Colonic mucosa (tissue), 4 donors: Measurements from ENCODE around the gene GPLD1. TPM values are rescaled to one million over a fixed set of nuclear protein-coding genes. Genes with fewer than 3 reads are reported as not detected.
"Not testable (repeated sequence)": the region's sequence is repeated elsewhere in the genome, so short reads cannot be mapped to it uniquely, and the experiment has no call there.

Experiments
- DNase-seq: peaks from one replicate; pipeline ENCODE4 v3.0.0-alpha.2; 2020
- H3K27ac ChIP-seq: fragments of 200-600 bp; one replicate; pipeline ENCODE4 v1.8.0; 2021
- H3K27me3 ChIP-seq: fragments of 200-600 bp; one replicate; pipeline ENCODE4 v1.8.0; 2021
- H3K36me3 ChIP-seq: fragments of 200-600 bp; one replicate; pipeline ENCODE4 v1.8.0; 2021
- H3K4me1 ChIP-seq: fragments of 200-600 bp; one replicate; pipeline ENCODE4 v1.8.0; 2021; ENCODE audit warnings: mild to moderate bottlenecking
- H3K4me3 ChIP-seq: fragments of 200-600 bp; one replicate; pipeline ENCODE4 v1.8.0; 2021
- H3K9ac ChIP-seq, 2 donors: one replicate each; pipeline ENCODE4 v1.7.0; 2013; ENCODE audit warnings: control low read depth in 2 of 2, low read depth in 2 of 2, low read length in 2 of 2
- H3K9me3 ChIP-seq: fragments of 200-600 bp; one replicate; pipeline ENCODE4 v1.8.0; 2021
- CTCF ChIP-seq: fragments of 200-600 bp; IDR thresholded peaks from one replicate; pipeline ENCODE4 v1.8.0; 2022; ENCODE audit warnings: antibody characterized with exemption, mild to moderate bottlenecking
- intact Hi-C: fragments of 100-400 bp; cut with DNase I; formaldehyde crosslinking; loops from one replicate; pipeline ENCODE4 v1.14.1; 2022
- total RNA-seq, 2 donors: library from RNA; stranded (reverse); fragmentation: NEBNext Ultra II Directional in 1 of 2; extraction: Animal tissue kit (Norgen Biotek cat#: 25700) in 1 of 2; gene quantifications; one replicate each; pipeline ENCODE4 v1.2.1, GENCODE V29; 2021
- donor health status: healthy.
- donor health status: DM: no; HTN: no; CAD: no.
- donor health status: DM: no; HTN: no; CAD: no.

Gene GPLD1
- total RNA-seq, 2 donors from 2014 or later = 0.84 to 0.88 TPM

- no peaks in the 10 kb centered on the region for H3K4me1 ChIP-seq
- no peaks in the 10 kb centered on the region for H3K9me3 ChIP-seq
- intact Hi-C loops = no loop called here
- peak overlapping the region; percentile 91 to 95 for H3K9ac ChIP-seq
- no peak for TF ChIP-seq CTCF
- peak overlapping the region; percentile 97 for H3K4me3 ChIP-seq
- peak overlapping the region; percentile 72 for H3K27ac ChIP-seq
- no peak for DNase-seq
- no peaks in the 10 kb centered on the region for H3K36me3 ChIP-seq
- no peaks in the 10 kb centered on the region for H3K27me3 ChIP-seq
Measured at GRCh38 chr6:24403501-24403824, 85.9 kb downstream of the GPLD1 start.

GRCh38 chr6:24402697-24403500 lies 86.5 kb downstream of the GPLD1 start, which contains the start of gene MRS2:
Gene MRS2, plus strand, starts transcription at chr6:24402936. Its CDS starts 111 bp downstream, at chr6:24403047.
- H3K9me3 ChIP-seq = no peaks in the 10 kb centered on the region
- intact Hi-C loops = no loop called here

GRCh38 chr6:24401458-24401857 lies 87.9 kb downstream of the GPLD1 start:
- Histone ChIP-seq H3K4me1 (no peaks in the 10 kb centered on the region), H3K27ac (no peak overlapping the region), H3K36me3 (no peaks in the 10 kb centered on the region), H3K27me3 (no peaks in the 10 kb centered on the region), H3K4me3 (no peak overlapping the region), H3K9me3 (no peaks in the 10 kb centered on the region), H3K9ac (no peak overlapping the region)
- TF ChIP-seq CTCF = no peak
- intact Hi-C loops = no loop called here
- no peak for DNase-seq

More at GRCh38 chr6:24402697-24403500, 86.5 kb downstream of the GPLD1 start, which contains the start of gene MRS2:
- H3K36me3 ChIP-seq = no peaks in the 10 kb centered on the region
- peak within 1 kb of the TSS; percentile 72 for H3K27ac ChIP-seq
- no peaks in the 10 kb centered on the region for H3K4me1 ChIP-seq
- no peak for TF ChIP-seq CTCF
- H3K27me3 ChIP-seq = no peaks in the 10 kb centered on the region
- peak; percentile 94 for DNase-seq
- peak within 1 kb of the TSS; percentile 91 to 95 for H3K9ac ChIP-seq
- H3K4me3 ChIP-seq = peak within 1 kb of the TSS; percentile 97

GRCh38 chr6:24400045-24401039 lies 89.0 kb downstream of the GPLD1 start:
- H3K4me1 ChIP-seq, H3K27me3 ChIP-seq, H3K9ac ChIP-seq, H3K9me3 ChIP-seq, H3K36me3 ChIP-seq, intact Hi-C loops, DNase-seq, H3K4me3 ChIP-seq, H3K27ac ChIP-seq: not testable (repeated sequence)

- no peak for TF ChIP-seq CTCF
- Histone ChIP-seq H3K9me3 (no peaks in the 10 kb centered on the region), H3K27ac (no peak overlapping the region), H3K9ac (no peak overlapping the region), H3K36me3 (no peaks in the 10 kb centered on the region), H3K4me3 (no peak overlapping the region), H3K27me3 (no peaks in the 10 kb centered on the region), H3K4me1 (no peaks in the 10 kb centered on the region)
- no peak for DNase-seq
- intact Hi-C loops = no loop called here
Measured at GRCh38 chr6:24397631-24398030, 91.7 kb downstream of the GPLD1 start.
